ENCODE measurements around the gene SKP1.

- TF ChIP-seq CTCF (IDR thresholded peaks at IDR 0.05; ENCODE audit: low read depth, low read length) (peak; percentile 62), EZH2phosphoT487 (IDR thresholded peaks at IDR 0.05; ENCODE audit: low read depth) (no peak)
Measured at GRCh38 chr5:134101686-134102439, 74.9 kb downstream of the SKP1 start.
